Mesendoderm (in vitro differentiated cells): ENCODE measurements around the gene TBC1D5.

Experiments used
- DNase-seq: peaks from one replicate; pipeline ENCODE4 v3.0.0; 2013
- H2AK5ac ChIP-seq: 2 replicates; pipeline ENCODE4 v1.6.1; 2013; ENCODE audit warnings: low read length, inconsistent platforms
- H2BK120ac ChIP-seq: 2 replicates; pipeline ENCODE4 v1.6.1; 2013; ENCODE audit warnings: low read depth, mild to moderate bottlenecking, low read length, moderate library complexity, mixed read lengths
- H2BK15ac ChIP-seq: replicated peaks from 2 replicates; pipeline ENCODE4 v1.6.1; 2013; ENCODE audit warnings: low read depth, mild to moderate bottlenecking, moderate library complexity
- H2BK5ac ChIP-seq: 2 replicates; pipeline ENCODE4 v1.6.1; 2013; ENCODE audit warnings: low read length, inconsistent platforms
- H3K18ac ChIP-seq: 2 replicates; pipeline ENCODE4 v1.6.1; 2013; ENCODE audit warnings: mild to moderate bottlenecking, low read length, mixed read lengths
- H3K23ac ChIP-seq: one replicate; pipeline ENCODE4 v1.6.1; 2013; ENCODE audit warnings: low read length
- H3K27ac ChIP-seq: 2 replicates; pipeline ENCODE4 v1.5.1; 2013; ENCODE audit warnings: low read depth, mild to moderate bottlenecking, inconsistent platforms, low read length, moderate library complexity
- H3K27me3 ChIP-seq: 2 replicates; pipeline ENCODE4 v1.6.1; 2013; ENCODE audit warnings: low read length, control low read depth, mild to moderate bottlenecking, inconsistent platforms; ENCODE audit not compliant: insufficient read depth, poor library complexity
- H3K36me3 ChIP-seq: 2 replicates; pipeline ENCODE4 v1.6.1; 2013; ENCODE audit warnings: low read length, inconsistent platforms; ENCODE audit not compliant: control insufficient read depth, insufficient read depth
- H3K4ac ChIP-seq: one replicate; pipeline ENCODE4 v1.6.1; 2013; ENCODE audit warnings: low read depth, mild to moderate bottlenecking, low read length, moderate library complexity
- H3K4me1 ChIP-seq: 2 replicates; pipeline ENCODE4 v1.6.1; 2013; ENCODE audit warnings: low read depth, low read length, inconsistent platforms; ENCODE audit not compliant: control insufficient read depth
- H3K4me2 ChIP-seq: 2 replicates; pipeline ENCODE4 v1.6.1; 2013; ENCODE audit warnings: low read length
- H3K4me3 ChIP-seq: 2 replicates; pipeline ENCODE4 v1.5.1; 2013; ENCODE audit warnings: mild to moderate bottlenecking, low read length
- H3K56ac ChIP-seq: one replicate; pipeline ENCODE4 v1.6.1; 2013; ENCODE audit warnings: low read length
- H3K79me1 ChIP-seq: 2 replicates; pipeline ENCODE4 v1.6.1; 2013; ENCODE audit warnings: low read length, inconsistent platforms
- H3K79me2 ChIP-seq: 2 replicates; pipeline ENCODE4 v1.6.1; 2013; ENCODE audit warnings: mild to moderate bottlenecking, low read length; ENCODE audit not compliant: control insufficient read depth, insufficient read depth
- H3K9ac ChIP-seq: 2 replicates; pipeline ENCODE4 v1.6.1; 2013; ENCODE audit warnings: low read length, inconsistent platforms
- H4K5ac ChIP-seq: one replicate; pipeline ENCODE4 v1.6.1; 2013; ENCODE audit warnings: low read length
- H4K8ac ChIP-seq: one replicate; pipeline ENCODE4 v1.6.1; 2013; ENCODE audit warnings: low read depth, mild to moderate bottlenecking, control low read depth, low read length, moderate library complexity
- WGBS: extraction: QIAGEN DNeasy Blood & Tissue Kit; methylation state at CpG from one replicate; pipeline ENCODE4 v1.1.7; 2013; ENCODE audit warnings: low lambda C conversion rate, missing lambda C conversion rate; ENCODE audit not compliant: insufficient coverage; ENCODE audit errors: extremely low coverage; 5-methylcytosine and 5-hydroxymethylcytosine counted together

The TBC1D5 gene

DNA sequence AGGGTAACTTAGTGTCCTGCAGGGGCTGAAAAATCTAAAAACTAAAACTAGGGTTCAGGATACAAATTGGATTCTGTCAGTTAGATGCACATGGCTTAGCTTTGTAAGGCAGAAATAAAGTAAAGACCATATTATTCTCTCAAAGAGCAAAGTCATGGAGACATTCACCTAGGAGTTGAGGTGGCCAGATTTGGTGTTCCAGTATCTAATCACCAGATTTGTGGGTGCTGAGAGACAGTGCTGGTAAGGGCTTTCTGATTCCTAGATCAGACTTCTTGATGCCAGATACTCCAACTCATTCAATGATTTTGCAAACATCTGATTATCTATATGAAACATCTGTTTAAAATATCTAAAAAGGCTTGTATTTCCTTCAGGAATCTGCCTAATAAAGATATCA is 28.3 kb upstream of the TBC1D5 start:
- H3K4me1 ChIP-seq: peaks cover 2% of the 10 kb centered on the region
- no peak overlapping the region for H3K27ac ChIP-seq
- no peak overlapping the region for H4K5ac ChIP-seq
- no peak overlapping the region for H3K56ac ChIP-seq
- H3K79me1 ChIP-seq: no peaks in the 10 kb centered on the region
- H3K18ac ChIP-seq: no peak overlapping the region
- H3K4ac ChIP-seq: peak overlapping the region; percentile 16
- no peak overlapping the region for H2BK120ac ChIP-seq
- no peak overlapping the region for H3K9ac ChIP-seq
- no peaks in the 10 kb centered on the region for H3K79me2 ChIP-seq
- H3K23ac ChIP-seq: no peak overlapping the region
- no peak overlapping the region for H2BK15ac ChIP-seq
- H3K4me3 ChIP-seq: no peak overlapping the region
- H2AK5ac ChIP-seq: no peak overlapping the region
- no peak for DNase-seq
- no peak overlapping the region for H4K8ac ChIP-seq
- no peaks in the 10 kb centered on the region for H3K36me3 ChIP-seq
- no peaks in the 10 kb centered on the region for H3K27me3 ChIP-seq
- no peak overlapping the region for H3K4me2 ChIP-seq
- no peak overlapping the region for H2BK5ac ChIP-seq

GRCh38 chr3:17765819-17766472 is 23.5 kb upstream of the TBC1D5 start:
- no peak overlapping the region for H3K23ac ChIP-seq
- H3K56ac ChIP-seq: no peak overlapping the region
- no peak overlapping the region for H2AK5ac ChIP-seq
- no CpG with 5 or more reads among the region's 9 CpGs for WGBS
- peaks cover 2% of the 10 kb centered on the region for H3K4me1 ChIP-seq
- no peak overlapping the region for H2BK15ac ChIP-seq
- H4K5ac ChIP-seq: no peak overlapping the region
- H3K9ac ChIP-seq: no peak overlapping the region
- H3K36me3 ChIP-seq: no peaks in the 10 kb centered on the region
- no peak overlapping the region for H3K27ac ChIP-seq
- H4K8ac ChIP-seq: no peak overlapping the region
- H2BK5ac ChIP-seq: no peak overlapping the region
- no peaks in the 10 kb centered on the region for H3K79me2 ChIP-seq
- no peak overlapping the region for H3K4ac ChIP-seq
- no peak overlapping the region for H3K4me3 ChIP-seq
- H3K27me3 ChIP-seq: no peaks in the 10 kb centered on the region
- H3K79me1 ChIP-seq: no peaks in the 10 kb centered on the region
- DNase-seq: no peak
- H3K4me2 ChIP-seq: no peak overlapping the region
- H2BK120ac ChIP-seq: no peak overlapping the region
- no peak overlapping the region for H3K18ac ChIP-seq

DNA sequence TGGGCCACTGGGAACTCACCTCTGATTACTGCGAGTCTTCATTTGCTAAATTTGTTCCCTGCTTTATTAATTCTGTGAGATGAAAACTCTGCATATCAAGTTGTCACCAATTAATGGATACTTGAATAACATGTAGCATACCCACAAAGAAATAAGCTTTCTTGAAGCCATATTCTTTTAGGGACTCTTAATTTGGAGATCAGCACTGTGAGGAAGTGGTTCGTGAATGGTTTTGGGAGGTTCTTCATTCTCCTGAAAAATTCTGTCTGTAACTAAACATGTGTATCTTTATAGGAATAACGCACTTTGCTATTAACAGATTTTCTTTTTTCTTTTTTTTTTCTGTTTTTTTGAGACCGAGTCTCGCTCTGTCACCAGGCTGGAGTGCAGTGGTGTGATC is 19.1 kb upstream of the TBC1D5 start:
- H3K79me1 ChIP-seq: no peaks in the 10 kb centered on the region
- no peaks in the 10 kb centered on the region for H3K4me1 ChIP-seq

GRCh38 chr3:17759901-17760300 is 17.5 kb upstream of the TBC1D5 start:
- no peak overlapping the region for H2BK15ac ChIP-seq
- no peaks in the 10 kb centered on the region for H3K79me2 ChIP-seq
- H3K27ac ChIP-seq: no peak overlapping the region
- no peak for DNase-seq
- no peak overlapping the region for H3K9ac ChIP-seq
- no peaks in the 10 kb centered on the region for H3K4me1 ChIP-seq
- no CpG with 5 or more reads among the region's 4 CpGs for WGBS
- no peak overlapping the region for H4K5ac ChIP-seq
- no peak overlapping the region for H3K4ac ChIP-seq
- no peak overlapping the region for H2BK120ac ChIP-seq
- no peaks in the 10 kb centered on the region for H3K36me3 ChIP-seq
- no peak overlapping the region for H3K23ac ChIP-seq
- H3K4me3 ChIP-seq: no peak overlapping the region
- no peak overlapping the region for H4K8ac ChIP-seq
- H3K56ac ChIP-seq: no peak overlapping the region
- H3K18ac ChIP-seq: no peak overlapping the region
- no peak overlapping the region for H2BK5ac ChIP-seq
- no peak overlapping the region for H3K4me2 ChIP-seq
- no peak overlapping the region for H2AK5ac ChIP-seq
- no peaks in the 10 kb centered on the region for H3K27me3 ChIP-seq
- H3K79me1 ChIP-seq: no peaks in the 10 kb centered on the region

More for the DNA sequence above, 19.1 kb upstream of the TBC1D5 start:
- Histone ChIP-seq H2BK120ac (no peak overlapping the region), H3K56ac (no peak overlapping the region), H3K79me2 (no peaks in the 10 kb centered on the region), H3K4me2 (no peak overlapping the region), H2BK5ac (no peak overlapping the region), H3K23ac (no peak overlapping the region), H4K5ac (no peak overlapping the region), H3K27ac (no peak overlapping the region), H4K8ac (no peak overlapping the region), H3K18ac (no peak overlapping the region), H3K27me3 (no peaks in the 10 kb centered on the region), H2AK5ac (no peak overlapping the region), H3K4ac (no peak overlapping the region), H3K9ac (no peak overlapping the region), H3K36me3 (no peaks in the 10 kb centered on the region), H3K4me3 (no peak overlapping the region), H2BK15ac (no peak overlapping the region)
- no CpG with 5 or more reads among the region's 5 CpGs for WGBS
- no peak for DNase-seq

DNA sequence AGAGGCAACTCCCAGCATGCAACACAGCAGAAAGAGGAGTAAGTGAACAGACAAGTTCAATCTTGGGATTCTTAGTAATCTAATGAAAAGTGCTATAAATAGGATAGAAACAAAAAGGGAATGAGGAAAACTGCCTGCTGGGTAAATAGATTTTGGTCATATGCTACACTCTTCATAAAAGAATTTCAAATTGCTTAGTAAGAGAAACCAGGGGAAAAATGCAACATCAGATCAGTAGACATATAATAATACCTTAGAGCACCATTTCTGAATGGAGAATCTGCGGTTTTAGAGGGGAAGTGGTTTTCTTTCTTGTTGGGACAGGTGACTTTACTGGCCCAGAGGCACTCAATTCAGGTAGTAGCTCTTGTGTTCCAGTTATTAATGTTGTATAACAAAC is 13.4 kb upstream of the TBC1D5 start:
- no peaks in the 10 kb centered on the region for H3K79me2 ChIP-seq
- no peak overlapping the region for H3K4me3 ChIP-seq
- H2BK120ac ChIP-seq: no peak overlapping the region
- H2BK15ac ChIP-seq: no peak overlapping the region
- H4K5ac ChIP-seq: no peak overlapping the region
- no peak overlapping the region for H3K23ac ChIP-seq
- H3K18ac ChIP-seq: no peak overlapping the region
- no peak overlapping the region for H2BK5ac ChIP-seq
- H4K8ac ChIP-seq: no peak overlapping the region
- H3K79me1 ChIP-seq: no peaks in the 10 kb centered on the region
- no peak overlapping the region for H2AK5ac ChIP-seq
- H3K27ac ChIP-seq: no peak overlapping the region
- no peaks in the 10 kb centered on the region for H3K36me3 ChIP-seq
- no peak overlapping the region for H3K4ac ChIP-seq
- H3K9ac ChIP-seq: no peak overlapping the region
- no peaks in the 10 kb centered on the region for H3K27me3 ChIP-seq
- H3K4me2 ChIP-seq: no peak overlapping the region
- H3K4me1 ChIP-seq: no peaks in the 10 kb centered on the region
- no CpG with 5 or more reads among the region's 1 CpG for WGBS
- no peak for DNase-seq
- no peak overlapping the region for H3K56ac ChIP-seq

DNA sequence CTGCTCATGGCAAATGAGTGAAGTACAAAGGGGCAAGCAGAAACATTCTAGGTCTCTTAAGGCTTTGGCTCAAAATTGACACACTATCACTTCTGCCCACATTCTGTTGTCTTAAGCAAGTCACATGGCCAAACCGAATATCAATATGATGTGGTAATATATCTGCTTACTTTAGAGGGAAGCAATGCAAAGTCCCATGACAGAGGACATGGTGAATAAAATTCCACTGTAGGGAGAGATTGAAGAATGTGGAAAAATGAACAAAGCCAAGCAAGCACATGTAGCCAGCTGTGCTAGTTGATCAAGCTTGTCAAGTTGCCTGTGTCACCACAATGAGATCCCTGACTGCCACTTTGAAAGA is 11.2 kb upstream of the TBC1D5 start:
- Histone ChIP-seq H3K4ac (no peak overlapping the region), H3K27ac (no peak overlapping the region), H3K79me2 (no peaks in the 10 kb centered on the region), H2AK5ac (no peak overlapping the region), H3K4me1 (no peaks in the 10 kb centered on the region), H2BK120ac (no peak overlapping the region), H3K4me3 (no peak overlapping the region), H3K9ac (no peak overlapping the region), H3K56ac (no peak overlapping the region), H3K36me3 (no peaks in the 10 kb centered on the region), H4K5ac (no peak overlapping the region), H2BK5ac (no peak overlapping the region), H3K79me1 (no peaks in the 10 kb centered on the region), H4K8ac (no peak overlapping the region), H2BK15ac (no peak overlapping the region), H3K27me3 (no peaks in the 10 kb centered on the region), H3K4me2 (no peak overlapping the region), H3K18ac (no peak overlapping the region), H3K23ac (no peak overlapping the region)
- no CpG with 5 or more reads among the region's 1 CpG for WGBS
- no peak for DNase-seq
